IPS DF 6.9 (cell line): Measurements from ENCODE around the gene IRX5.

ENCODE experiments used
- DNase-seq: peaks from one replicate; pipeline ENCODE4 v3.0.0-alpha.2; 2013; ENCODE audit warnings: low read depth, low spot score
- H3K27ac ChIP-seq: one replicate; pipeline ENCODE4 v1.5.1; 2013; ENCODE audit warnings: low read length, control low read depth
- H3K27me3 ChIP-seq: 2 replicates; pipeline ENCODE4 v1.6.1; 2013; ENCODE audit warnings: mild to moderate bottlenecking, low read length; ENCODE audit not compliant: control insufficient read depth, insufficient read depth
- H3K36me3 ChIP-seq: 2 replicates; pipeline ENCODE4 v1.6.1; 2013; ENCODE audit warnings: low read length; ENCODE audit not compliant: control insufficient read depth, insufficient read depth
- H3K4me1 ChIP-seq: 2 replicates; pipeline ENCODE4 v1.6.1; 2013; ENCODE audit warnings: low read length; ENCODE audit not compliant: control insufficient read depth, insufficient read depth
- H3K4me3 ChIP-seq: 2 replicates; pipeline ENCODE4 v1.5.1; 2013; ENCODE audit warnings: mild to moderate bottlenecking, low read length
- H3K9me3 ChIP-seq: 2 replicates; pipeline ENCODE4 v1.6.1; 2013; ENCODE audit warnings: low read length, inconsistent platforms; ENCODE audit not compliant: control insufficient read depth, insufficient read depth
- WGBS: extraction: QIAGEN DNeasy Blood & Tissue Kit; methylation state at CpG from one replicate; pipeline ENCODE4 v1.1.7; 2013; ENCODE audit warnings: mixed read lengths, missing lambda C conversion rate; ENCODE audit not compliant: insufficient read length, insufficient coverage; 5-methylcytosine and 5-hydroxymethylcytosine counted together

Gene IRX5

GRCh38 chr16:54970016-54970415 is 39.4 kb downstream of the IRX5 start:
- no peak for DNase-seq
- Histone ChIP-seq H3K4me3 (no peak overlapping the region), H3K9me3 (no peaks in the 10 kb centered on the region), H3K4me1 (no peaks in the 10 kb centered on the region), H3K27me3 (no peaks in the 10 kb centered on the region), H3K36me3 (no peaks in the 10 kb centered on the region), H3K27ac (no peak overlapping the region)
- WGBS: no CpG with 5 or more reads among the region's 5 CpGs

- H3K9me3 ChIP-seq: no peaks in the 10 kb centered on the region
- no CpG with 5 or more reads among the region's 5 CpGs for WGBS
- DNase-seq: no peak
- no peak overlapping the region for H3K27ac ChIP-seq
- no peaks in the 10 kb centered on the region for H3K27me3 ChIP-seq
- H3K4me3 ChIP-seq: no peak overlapping the region
- no peaks in the 10 kb centered on the region for H3K36me3 ChIP-seq
- no peaks in the 10 kb centered on the region for H3K4me1 ChIP-seq
Measured at GRCh38 chr16:54974367-54974766, 43.7 kb downstream of the IRX5 start.

GRCh38 chr16:54976651-54977200 is 46.1 kb downstream of the IRX5 start:
- WGBS: no CpG with 5 or more reads among the region's 13 CpGs
- H3K4me1 ChIP-seq: no peaks in the 10 kb centered on the region
- DNase-seq: no peak
- no peak overlapping the region for H3K27ac ChIP-seq
- no peaks in the 10 kb centered on the region for H3K9me3 ChIP-seq
- H3K27me3 ChIP-seq: no peaks in the 10 kb centered on the region
- no peaks in the 10 kb centered on the region for H3K36me3 ChIP-seq
- H3K4me3 ChIP-seq: no peak overlapping the region

- WGBS: no CpG with 5 or more reads among the region's 4 CpGs
- no peaks in the 10 kb centered on the region for H3K36me3 ChIP-seq
- no peak overlapping the region for H3K27ac ChIP-seq
- no peak overlapping the region for H3K4me3 ChIP-seq
- H3K4me1 ChIP-seq: no peaks in the 10 kb centered on the region
- H3K27me3 ChIP-seq: no peaks in the 10 kb centered on the region
- no peak for DNase-seq
- H3K9me3 ChIP-seq: no peaks in the 10 kb centered on the region
Measured at GRCh38 chr16:54977211-54977610, 46.5 kb downstream of the IRX5 start.

- H3K36me3 ChIP-seq: no peaks in the 10 kb centered on the region
- no peak overlapping the region for H3K4me3 ChIP-seq
- no peaks in the 10 kb centered on the region for H3K4me1 ChIP-seq
- no peaks in the 10 kb centered on the region for H3K9me3 ChIP-seq
- no CpG with 5 or more reads among the region's 5 CpGs for WGBS
- no peak overlapping the region for H3K27ac ChIP-seq
- DNase-seq: no peak
- no peaks in the 10 kb centered on the region for H3K27me3 ChIP-seq
Measured at GRCh38 chr16:54980821-54981220, 50.2 kb downstream of the IRX5 start.
